ENCODE data around the gene RAD9B. TPM values are rescaled to one million over a fixed set of nuclear protein-coding genes. Genes with fewer than 3 reads are reported as not detected.
A peak's percentile ranks its signal among the peaks of the same experiment; 100 is the strongest.

Gene RAD9B
- total and polyA plus RNA-seq, 2 of the 13 experiments (the other 11 are each of a cell fraction or from before 2014, with no cell fraction given), result 0.05 to 0.38 TPM

- TF ChIP-seq HMGXB3 (CRISPR knock-in tag; IDR thresholded peaks at IDR 0.05; ENCODE audit: borderline replicate concordance) (peak; percentile 99), ZNF556 (CRISPR knock-in tag; IDR thresholded peaks at IDR 0.05; ENCODE audit: borderline replicate concordance) (peak; percentile 35; the same call in 1 of the 2 replicates), ZMYM2 (CRISPR knock-in tag; IDR thresholded peaks at IDR 0.05) (no peak), SP1 (IDR thresholded peaks at IDR 0.05) (no peak), SP1 (CRISPR knock-in tag; IDR thresholded peaks at IDR 0.05) (peak; percentile 93), ZNF333 (CRISPR knock-in tag; IDR thresholded peaks at IDR 0.05; ENCODE audit: borderline replicate concordance) (no peak), KLF11 (CRISPR knock-in tag; IDR thresholded peaks at IDR 0.05) (peak; percentile 84), ZNF367 (CRISPR knock-in tag; IDR thresholded peaks at IDR 0.05; ENCODE audit: borderline replicate concordance) (0 out of 2 replicates have a peak, but pooled peaks have one; percentile 54), PBX3 (CRISPR knock-in tag; IDR thresholded peaks at IDR 0.05; ENCODE audit: borderline replicate concordance) (no peak), NR3C1 (CRISPR knock-in tag; IDR thresholded peaks at IDR 0.05) (no peak), TARDBP (CRISPR knock-in tag; IDR thresholded peaks at IDR 0.05) (peak; percentile 71; the same call in 1 of the 2 replicates), PAX8 (CRISPR knock-in tag; IDR thresholded peaks at IDR 0.05; ENCODE audit: borderline replicate concordance) (peak; percentile 36; the same call in 1 of the 2 replicates), ZNF431 (CRISPR knock-in tag; IDR thresholded peaks at IDR 0.05; ENCODE audit: borderline replicate concordance, low read depth) (no peak), SNAPC2 (CRISPR knock-in tag; IDR thresholded peaks at IDR 0.05) (peak; percentile 78; the same call in 1 of the 2 replicates), ZNF737 (CRISPR knock-in tag; IDR thresholded peaks at IDR 0.05; ENCODE audit: borderline replicate concordance) (no peak), ZHX1 (CRISPR knock-in tag; IDR thresholded peaks at IDR 0.05; ENCODE audit: low read depth) (no peak; the same call in none of the 2 replicates), PCBP2 (optimal IDR thresholded peaks at IDR 0.05; ENCODE audit: low read depth, low read length, poor library complexity, severe bottlenecking) (no peak), BHLHE40 (IDR thresholded peaks at IDR 0.05; ENCODE audit: low read length) (peak; percentile 47), NFYC (CRISPR knock-in tag; IDR thresholded peaks at IDR 0.05) (peak; percentile 89), HDAC6 (IDR thresholded peaks at IDR 0.05; ENCODE audit: low read depth, low read length) (no peak), ERF (CRISPR knock-in tag; IDR thresholded peaks at IDR 0.05) (peak; percentile 57), CENPT (CRISPR knock-in tag; IDR thresholded peaks at IDR 0.05; ENCODE audit: low read depth) (no peak)
These were observed 33.7 kb upstream of the RAD9B start, which contains the start of the genes FAM216A and GPN3 (continued) for GRCh38 chr12:110468214-110469048.

Measured in HepG2 (cell line).